Measurements from ENCODE around the gene CMTR1. TPM values are rescaled to one million over a fixed set of nuclear protein-coding genes. Genes with fewer than 3 reads are reported as not detected.
"Not testable (repeated sequence)": the region's sequence is repeated elsewhere in the genome, so short reads cannot be mapped to it uniquely, and the experiment has no call there.

The CMTR1 gene
- total and polyA plus RNA-seq, 9 donors = 27.3 to 35.3 (median 31.7) TPM

DNA sequence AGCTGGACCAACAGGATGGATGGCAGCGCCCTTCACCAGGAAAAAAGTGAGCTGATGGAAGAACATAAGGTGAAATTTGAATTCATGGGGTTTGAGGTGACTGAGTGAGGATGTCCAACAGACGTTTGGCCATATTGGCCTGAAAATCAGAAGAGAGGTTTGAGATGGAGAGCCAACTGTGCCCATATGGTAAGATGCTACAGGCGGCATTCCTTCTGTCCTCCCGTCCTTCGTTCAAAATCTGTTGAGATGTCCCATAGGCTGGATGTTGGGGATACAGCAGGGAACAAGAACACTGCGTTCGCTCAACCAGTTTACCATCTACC lies 468 bp upstream of the CMTR1 start:
- H3K9me3 ChIP-seq (replicated peaks; ENCODE audit: control insufficient read depth, low read depth, low read length) = no peaks in the 10 kb centered on the region
- H3K4me1 ChIP-seq (ENCODE audit: control insufficient read depth, insufficient read depth, low read length) = peaks cover 13% of the 10 kb centered on the region
- H3K4me3 ChIP-seq (ENCODE audit: low read length) = peak overlapping the region; percentile 88
- 19% methylated on average over 2 of the region's 7 CpGs for WGBS (ENCODE audit: insufficient coverage)
- DNase-seq = no peak
- peaks cover 16% of the 10 kb centered on the region for H3K36me3 ChIP-seq (ENCODE audit: control insufficient read depth, insufficient read depth, low read length)
- peak overlapping the region; percentile 91 for H3K27ac ChIP-seq (ENCODE audit: low read length)
- no peaks in the 10 kb centered on the region for H3K27me3 ChIP-seq (ENCODE audit: control insufficient read depth, insufficient read depth, low read length)

DNA sequence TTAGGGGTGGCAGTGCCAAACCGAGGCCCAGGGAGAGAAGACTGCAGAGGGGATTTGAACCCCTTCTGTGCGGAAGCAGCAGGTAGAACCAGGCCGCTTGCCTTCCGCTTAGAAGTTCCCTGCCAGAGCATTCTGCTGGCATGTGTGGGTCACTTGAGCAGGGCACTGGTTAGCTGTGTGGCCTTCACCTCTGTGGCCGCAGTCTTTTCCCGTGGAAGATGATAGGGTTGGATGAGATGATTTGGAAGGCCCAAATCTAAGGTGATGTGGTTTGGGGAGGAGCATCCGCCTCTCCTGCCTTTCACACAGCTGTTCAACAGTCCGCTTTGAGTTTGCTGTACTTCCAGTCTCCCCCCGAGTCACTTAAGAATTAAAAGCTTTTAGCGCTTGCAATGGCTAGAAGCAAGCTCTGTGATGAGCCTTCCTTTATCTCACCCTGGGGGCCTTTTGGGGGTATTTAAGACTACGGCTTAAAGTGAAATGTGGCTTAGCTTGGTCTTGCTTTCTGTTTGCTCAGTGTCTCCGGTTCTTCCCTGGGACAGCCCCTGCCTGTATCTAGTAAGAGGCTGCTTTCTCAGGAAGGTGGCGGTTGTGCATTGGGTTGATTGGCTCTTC lies 743 bp downstream of the CMTR1 start:
- H3K36me3 ChIP-seq (ENCODE audit: control insufficient read depth, insufficient read depth, low read length) = peaks cover 28% of the 10 kb centered on the region
- H3K27ac ChIP-seq (ENCODE audit: low read length) = peak overlapping the region; percentile 91
- DNase-seq = no peak
- no peaks in the 10 kb centered on the region for H3K27me3 ChIP-seq (ENCODE audit: control insufficient read depth, insufficient read depth, low read length)
- peak overlapping the region; percentile 88 for H3K4me3 ChIP-seq (ENCODE audit: low read length)
- peaks cover 13% of the 10 kb centered on the region for H3K4me1 ChIP-seq (ENCODE audit: control insufficient read depth, insufficient read depth, low read length)
- no peaks in the 10 kb centered on the region for H3K9me3 ChIP-seq (replicated peaks; ENCODE audit: control insufficient read depth, low read depth, low read length)
- WGBS (ENCODE audit: insufficient coverage) = 0% methylated on average over 3 of the region's 13 CpGs

DNA sequence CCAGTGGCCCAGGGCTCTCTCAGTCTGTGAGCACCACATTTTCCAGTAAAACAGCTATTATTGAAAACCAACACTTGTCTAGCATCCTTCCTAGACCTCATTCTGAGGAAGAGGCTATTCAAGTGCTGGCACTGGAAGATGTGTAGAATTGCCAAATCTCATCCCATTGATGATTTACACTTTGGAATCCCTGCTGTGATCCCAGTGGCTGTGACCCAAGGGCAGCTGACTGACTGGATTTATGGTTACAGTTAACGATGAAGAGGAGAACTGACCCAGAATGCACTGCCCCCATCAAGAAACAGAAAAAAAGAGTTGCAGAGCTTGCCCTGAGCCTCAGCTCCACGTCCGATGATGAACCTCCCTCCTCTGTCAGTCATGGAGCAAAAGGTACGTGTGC lies 2.4 kb downstream of the CMTR1 start:
- Histone ChIP-seq H3K27me3 (ENCODE audit: control insufficient read depth, insufficient read depth, low read length) (no peaks in the 10 kb centered on the region), H3K36me3 (ENCODE audit: control insufficient read depth, insufficient read depth, low read length) (peaks cover 28% of the 10 kb centered on the region), H3K4me1 (ENCODE audit: control insufficient read depth, insufficient read depth, low read length) (peaks cover 13% of the 10 kb centered on the region), H3K27ac (ENCODE audit: low read length) (no peak overlapping the region), H3K9me3 (replicated peaks; ENCODE audit: control insufficient read depth, low read depth, low read length) (no peaks in the 10 kb centered on the region), H3K4me3 (ENCODE audit: low read length) (no peak overlapping the region)
- no peak for DNase-seq
- WGBS (ENCODE audit: insufficient coverage) = 63% methylated on average over 4 of the region's 4 CpGs

DNA sequence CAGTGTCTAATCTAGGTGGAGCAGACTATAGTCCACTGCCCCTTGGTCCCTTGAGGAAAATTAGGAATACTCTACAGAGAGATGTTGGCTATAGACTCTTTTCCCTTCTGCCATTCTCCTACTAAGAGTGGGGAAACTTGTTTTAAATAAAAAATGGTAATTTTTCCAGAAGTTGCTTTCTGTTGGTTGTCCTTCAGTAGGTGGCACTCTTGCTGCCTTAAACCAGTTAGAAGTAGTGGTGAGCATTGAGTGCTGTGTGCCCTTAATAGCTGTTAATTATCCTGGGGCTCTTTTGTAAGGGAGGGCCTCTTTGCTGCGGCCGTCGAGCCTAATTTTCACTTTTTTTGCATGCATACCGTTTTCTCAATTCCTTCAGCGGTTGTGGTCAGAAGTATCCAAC lies 2.8 kb downstream of the CMTR1 start:
- H3K4me1 ChIP-seq (ENCODE audit: control insufficient read depth, insufficient read depth, low read length) = peaks cover 13% of the 10 kb centered on the region
- no peaks in the 10 kb centered on the region for H3K9me3 ChIP-seq (replicated peaks; ENCODE audit: control insufficient read depth, low read depth, low read length)
- DNase-seq = no peak
- H3K27ac ChIP-seq (ENCODE audit: low read length) = no peak overlapping the region
- WGBS (ENCODE audit: insufficient coverage) = 77% methylated on average over 5 of the region's 5 CpGs
- H3K4me3 ChIP-seq (ENCODE audit: low read length) = no peak overlapping the region
- no peaks in the 10 kb centered on the region for H3K27me3 ChIP-seq (ENCODE audit: control insufficient read depth, insufficient read depth, low read length)
- H3K36me3 ChIP-seq (ENCODE audit: control insufficient read depth, insufficient read depth, low read length) = peaks cover 30% of the 10 kb centered on the region

DNA sequence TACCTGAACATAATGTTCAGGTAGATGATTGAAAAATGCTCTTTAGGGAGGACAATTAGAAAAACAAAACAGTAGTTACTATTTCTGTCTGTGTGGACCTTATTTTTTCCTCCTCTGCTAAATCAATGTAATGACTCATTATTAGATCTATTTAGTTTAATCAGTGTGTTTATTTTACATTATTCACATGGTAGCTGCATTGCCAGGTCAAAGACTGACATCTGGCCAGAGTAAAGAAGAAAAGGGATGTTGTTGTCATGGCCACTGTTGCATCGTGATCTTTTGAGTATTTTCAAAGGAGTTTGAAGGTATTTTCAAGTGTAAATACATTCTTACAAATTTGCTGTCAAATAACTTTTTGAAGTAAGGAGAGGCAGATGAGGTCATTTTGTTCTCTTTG lies 5.9 kb downstream of the CMTR1 start:
- H3K27ac ChIP-seq (ENCODE audit: low read length) = no peak overlapping the region
- no peak for DNase-seq
- peaks cover 4% of the 10 kb centered on the region for H3K4me1 ChIP-seq (ENCODE audit: control insufficient read depth, insufficient read depth, low read length)
- H3K4me3 ChIP-seq (ENCODE audit: low read length) = no peak overlapping the region
- no CpG with 5 or more reads among the region's 1 CpG for WGBS (ENCODE audit: insufficient coverage)
- H3K9me3 ChIP-seq (replicated peaks; ENCODE audit: control insufficient read depth, low read depth, low read length) = no peaks in the 10 kb centered on the region
- H3K27me3 ChIP-seq (ENCODE audit: control insufficient read depth, insufficient read depth, low read length) = no peaks in the 10 kb centered on the region
- H3K36me3 ChIP-seq (ENCODE audit: control insufficient read depth, insufficient read depth, low read length) = peaks cover 42% of the 10 kb centered on the region

DNA sequence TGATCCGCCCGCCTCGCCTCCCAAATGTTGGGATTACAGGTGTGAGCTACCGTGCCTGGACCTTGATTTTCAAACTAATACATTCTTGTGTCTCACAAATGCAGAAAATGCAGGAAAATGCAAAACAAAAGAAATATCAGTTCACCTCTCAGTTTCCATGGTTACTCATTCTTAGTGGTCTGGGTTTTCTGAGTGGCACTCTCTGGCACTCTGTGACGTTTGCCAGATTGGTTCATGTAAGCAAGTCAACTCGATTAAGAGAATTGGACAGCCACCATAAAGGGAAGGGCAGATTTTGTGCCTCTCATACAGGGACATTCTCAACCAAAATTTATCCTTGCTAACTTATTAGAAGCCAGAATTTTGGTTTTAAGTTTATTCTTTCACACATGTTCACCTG lies 8.6 kb downstream of the CMTR1 start:
- H3K27ac ChIP-seq (ENCODE audit: low read length) = no peak overlapping the region
- H3K4me1 ChIP-seq (ENCODE audit: control insufficient read depth, insufficient read depth, low read length) = no peaks in the 10 kb centered on the region
- no peaks in the 10 kb centered on the region for H3K27me3 ChIP-seq (ENCODE audit: control insufficient read depth, insufficient read depth, low read length)
- DNase-seq = no peak
- no peaks in the 10 kb centered on the region for H3K9me3 ChIP-seq (replicated peaks; ENCODE audit: control insufficient read depth, low read depth, low read length)
- peaks cover 49% of the 10 kb centered on the region for H3K36me3 ChIP-seq (ENCODE audit: control insufficient read depth, insufficient read depth, low read length)
- no CpG with 5 or more reads among the region's 6 CpGs for WGBS (ENCODE audit: insufficient coverage)
- no peak overlapping the region for H3K4me3 ChIP-seq (ENCODE audit: low read length)

DNA sequence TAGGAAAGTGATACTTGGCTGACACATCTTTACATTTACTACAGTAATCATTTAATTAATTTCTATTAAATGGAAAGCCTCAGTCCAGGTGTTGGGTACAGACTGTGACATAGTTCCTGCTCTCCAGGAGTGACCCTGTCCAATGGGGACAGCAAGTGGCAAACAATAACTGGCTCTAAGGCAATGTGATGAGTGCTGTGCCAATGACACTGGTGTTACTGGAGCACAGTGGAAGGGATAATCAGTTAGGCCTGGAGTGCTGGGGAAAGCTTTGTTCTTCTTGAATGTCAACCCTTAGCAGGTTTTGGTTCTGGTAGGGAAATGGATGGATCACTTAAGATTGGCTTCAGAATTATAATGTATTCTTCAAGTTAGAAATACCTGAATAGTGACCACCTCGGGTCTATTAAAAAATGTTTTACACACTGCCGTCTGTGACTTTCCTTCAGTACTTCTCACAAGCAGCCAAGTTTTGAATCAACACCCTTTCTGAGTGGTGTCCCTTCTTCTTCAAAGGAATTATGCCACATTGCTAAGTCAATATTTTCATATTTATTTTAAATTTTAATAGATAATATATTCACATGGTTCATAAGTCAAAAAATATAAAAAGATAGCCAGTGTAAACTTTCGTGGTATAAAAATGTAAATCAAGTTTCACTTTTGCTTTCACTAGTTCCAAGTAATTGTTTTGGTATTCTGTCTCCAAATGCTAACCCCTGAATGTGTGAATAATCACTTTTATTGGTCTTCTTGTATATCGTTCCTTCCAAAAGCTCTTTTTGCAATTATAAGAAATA lies 9.6 kb downstream of the CMTR1 start:
- no CpG with 5 or more reads among the region's 4 CpGs for whole genome bisulfite sequencing (ENCODE audit: insufficient coverage)
- DNase-seq = no peak
- H3K9me3 ChIP-seq (replicated peaks; ENCODE audit: control insufficient read depth, low read depth, low read length) = no peaks in the 10 kb centered on the region
- no peak overlapping the region for H3K27ac ChIP-seq (ENCODE audit: low read length)
- no peaks in the 10 kb centered on the region for H3K27me3 ChIP-seq (ENCODE audit: control insufficient read depth, insufficient read depth, low read length)
- H3K36me3 ChIP-seq (ENCODE audit: control insufficient read depth, insufficient read depth, low read length) = peaks cover 53% of the 10 kb centered on the region
- no peak overlapping the region for H3K4me3 ChIP-seq (ENCODE audit: low read length)
- H3K4me1 ChIP-seq (ENCODE audit: control insufficient read depth, insufficient read depth, low read length) = no peaks in the 10 kb centered on the region

DNA sequence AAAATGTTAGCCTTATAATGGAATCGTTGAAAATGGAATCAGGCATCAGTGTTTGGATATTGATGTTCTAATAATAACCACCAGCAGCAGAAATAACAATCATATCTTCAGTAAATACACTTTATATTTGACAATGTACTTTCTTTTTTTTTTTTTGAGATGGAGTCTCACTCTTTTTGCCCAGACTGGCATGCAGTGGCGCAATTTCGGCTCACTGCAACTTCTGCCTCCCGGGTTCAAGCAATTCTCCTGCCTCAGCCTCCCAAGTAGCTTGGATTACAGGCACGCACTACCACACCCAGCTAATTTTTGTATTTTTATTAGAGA lies 10.2 kb downstream of the CMTR1 start:
- no CpG with 5 or more reads among the region's 5 CpGs for WGBS (ENCODE audit: insufficient coverage)

DNA sequence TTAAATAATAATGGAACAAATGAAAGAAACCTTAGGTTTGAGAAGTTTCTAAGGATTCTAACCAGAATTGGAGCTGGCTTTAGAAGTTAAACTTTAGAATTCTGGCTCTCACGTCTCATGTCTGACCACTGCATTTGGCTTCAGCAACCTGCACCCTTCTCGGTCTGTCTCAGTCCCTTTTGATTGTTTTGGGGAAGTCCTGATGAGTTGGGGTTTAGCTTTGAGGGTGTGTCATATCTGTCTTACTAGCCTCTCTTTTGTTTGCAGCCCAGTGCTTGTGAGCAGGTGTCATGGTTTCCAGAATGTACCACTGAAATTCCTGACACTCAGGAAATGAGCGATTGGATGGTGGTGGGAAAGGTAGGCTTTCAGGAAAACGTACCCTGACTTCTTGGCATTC lies 17.0 kb downstream of the CMTR1 start:
- Histone ChIP-seq H3K4me3 (ENCODE audit: low read length) (no peak overlapping the region), H3K27ac (ENCODE audit: low read length) (no peak overlapping the region), H3K9me3 (replicated peaks; ENCODE audit: control insufficient read depth, low read depth, low read length) (no peaks in the 10 kb centered on the region), H3K36me3 (ENCODE audit: control insufficient read depth, insufficient read depth, low read length) (peaks cover 81% of the 10 kb centered on the region), H3K27me3 (ENCODE audit: control insufficient read depth, insufficient read depth, low read length) (no peaks in the 10 kb centered on the region), H3K4me1 (ENCODE audit: control insufficient read depth, insufficient read depth, low read length) (no peaks in the 10 kb centered on the region)
- 85% methylated on average over 2 of the region's 4 CpGs for WGBS (ENCODE audit: insufficient coverage)
- DNase-seq = no peak

More for the DNA sequence above, 10.2 kb downstream of the CMTR1 start:
- not testable (repeated sequence) for H3K4me3 ChIP-seq (ENCODE audit: low read length); H3K9me3 ChIP-seq (replicated peaks; ENCODE audit: control insufficient read depth, low read depth, low read length); H3K27ac ChIP-seq (ENCODE audit: low read length); DNase-seq; H3K27me3 ChIP-seq (ENCODE audit: control insufficient read depth, insufficient read depth, low read length); H3K4me1 ChIP-seq (ENCODE audit: control insufficient read depth, insufficient read depth, low read length)
- peaks cover 52% of the 10 kb centered on the region for H3K36me3 ChIP-seq (ENCODE audit: control insufficient read depth, insufficient read depth, low read length)

DNA sequence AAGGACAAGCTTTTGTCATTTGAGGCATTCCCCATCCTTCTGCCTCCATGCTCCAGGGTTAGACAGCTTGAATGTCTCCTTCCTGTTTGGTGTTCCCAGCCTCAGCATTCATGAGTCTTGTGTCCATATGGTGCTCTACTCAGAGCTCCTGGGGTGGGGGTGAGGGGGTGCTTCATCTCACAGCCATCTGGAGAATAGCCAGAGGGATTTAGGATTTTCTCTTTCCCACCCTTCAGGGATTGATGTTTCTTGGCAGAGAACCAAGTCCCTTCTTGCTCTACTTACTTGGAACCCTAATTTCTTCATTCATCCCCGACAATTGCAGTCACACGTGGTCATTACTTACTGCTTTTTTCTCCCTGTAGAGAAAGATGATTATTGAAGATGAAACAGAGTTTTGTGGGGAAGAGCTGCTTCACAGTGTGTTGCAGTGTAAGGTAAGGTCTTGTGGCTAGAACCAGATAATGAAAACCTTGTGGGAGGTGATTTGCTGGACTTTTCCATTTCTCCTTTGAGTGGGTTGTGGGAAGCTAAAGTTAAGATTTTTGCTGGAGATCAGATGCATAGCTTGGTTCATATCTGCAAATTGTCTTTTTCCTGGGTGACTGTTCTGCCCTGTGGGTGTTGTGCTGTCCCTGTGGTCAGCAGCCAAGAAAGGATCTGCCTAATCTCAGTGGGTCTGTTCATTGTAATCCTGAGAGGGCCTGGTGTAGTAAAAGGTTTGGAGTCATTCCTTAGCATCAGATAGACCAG lies 18.6 kb downstream of the CMTR1 start:
- Histone ChIP-seq H3K36me3 (ENCODE audit: control insufficient read depth, insufficient read depth, low read length) (peaks cover 82% of the 10 kb centered on the region), H3K4me1 (ENCODE audit: control insufficient read depth, insufficient read depth, low read length) (no peaks in the 10 kb centered on the region)
- WGBS (ENCODE audit: insufficient coverage) = no CpG with 5 or more reads among the region's 2 CpGs

More for the DNA sequence above, 18.6 kb downstream of the CMTR1 start:
- no peak overlapping the region for H3K27ac ChIP-seq (ENCODE audit: low read length)
- H3K4me3 ChIP-seq (ENCODE audit: low read length) = no peak overlapping the region
- H3K9me3 ChIP-seq (replicated peaks; ENCODE audit: control insufficient read depth, low read depth, low read length) = no peaks in the 10 kb centered on the region
- DNase-seq = no peak
- H3K27me3 ChIP-seq (ENCODE audit: control insufficient read depth, insufficient read depth, low read length) = no peaks in the 10 kb centered on the region

Measured in muscle of leg (tissue), 11 donors.